Amygdala (tissue), 56 donors: ENCODE data around the gene SCRN2.

Experiments used
- DNase-seq, 56 donors: peaks; one replicate each; lab custom pipeline; 2025; lab: John Stamatoyannopoulos, UW

The SCRN2 gene

GRCh38 chr17:47872651-47873161, 31.6 kb upstream of the SCRN2 start:
- DNase-seq, result no peak

GRCh38 chr17:47872019-47872650, 31.1 kb upstream of the SCRN2 start:
- DNase-seq, result no peak

DNA sequence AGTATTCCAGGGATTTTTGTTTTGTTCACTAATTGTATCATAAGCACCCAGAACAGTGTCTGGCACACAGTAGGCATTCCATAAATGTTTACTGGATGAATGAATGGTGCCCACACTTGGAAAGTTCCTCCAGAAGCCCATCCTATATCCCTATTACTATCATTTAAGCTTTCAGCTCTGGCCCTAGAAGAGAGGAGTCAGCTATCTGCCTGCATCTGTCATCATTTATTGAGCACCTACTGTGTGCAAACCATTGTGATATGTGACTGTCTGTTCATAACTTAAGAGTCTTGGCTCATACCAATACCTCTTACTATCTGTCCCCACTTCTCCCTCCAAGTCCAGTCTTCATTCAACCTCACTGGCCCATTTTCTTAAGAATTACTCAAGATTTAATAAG, 30.0 kb upstream of the SCRN2 start:
- DNase-seq, result no peak

- no peak for DNase-seq
Measured at GRCh38 chr17:47870056-47870455, 29.0 kb upstream of the SCRN2 start.

GRCh38 chr17:47869114-47869513, 28.0 kb upstream of the SCRN2 start:
- DNase-seq, result no peak

GRCh38 chr17:47867813-47868533, 26.9 kb upstream of the SCRN2 start:
- no peak for DNase-seq

GRCh38 chr17:47866941-47867340, 25.9 kb upstream of the SCRN2 start:
- DNase-seq, result no peak

DNA sequence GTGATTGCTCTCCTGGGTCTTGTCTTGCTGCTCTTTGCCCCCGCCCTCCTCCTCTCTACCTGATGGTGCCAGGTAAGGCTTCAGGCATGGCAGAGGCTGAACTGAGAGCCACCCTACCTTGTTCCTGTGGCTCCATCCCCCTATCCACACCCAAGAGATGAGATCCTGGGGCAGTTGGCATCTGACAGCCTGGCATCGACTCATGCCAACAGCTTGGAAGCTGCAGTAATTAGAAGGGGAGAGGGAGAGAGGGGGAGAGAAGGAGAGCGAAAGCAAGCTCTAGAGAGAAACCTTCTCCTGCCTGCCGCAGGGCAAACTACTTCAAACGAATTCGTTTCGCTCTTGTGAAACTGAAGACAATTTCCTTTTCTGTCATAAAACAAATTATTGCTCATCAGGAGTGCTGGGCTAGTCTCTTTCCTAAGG, 23.7 kb upstream of the SCRN2 start:
- no peak for DNase-seq

DNA sequence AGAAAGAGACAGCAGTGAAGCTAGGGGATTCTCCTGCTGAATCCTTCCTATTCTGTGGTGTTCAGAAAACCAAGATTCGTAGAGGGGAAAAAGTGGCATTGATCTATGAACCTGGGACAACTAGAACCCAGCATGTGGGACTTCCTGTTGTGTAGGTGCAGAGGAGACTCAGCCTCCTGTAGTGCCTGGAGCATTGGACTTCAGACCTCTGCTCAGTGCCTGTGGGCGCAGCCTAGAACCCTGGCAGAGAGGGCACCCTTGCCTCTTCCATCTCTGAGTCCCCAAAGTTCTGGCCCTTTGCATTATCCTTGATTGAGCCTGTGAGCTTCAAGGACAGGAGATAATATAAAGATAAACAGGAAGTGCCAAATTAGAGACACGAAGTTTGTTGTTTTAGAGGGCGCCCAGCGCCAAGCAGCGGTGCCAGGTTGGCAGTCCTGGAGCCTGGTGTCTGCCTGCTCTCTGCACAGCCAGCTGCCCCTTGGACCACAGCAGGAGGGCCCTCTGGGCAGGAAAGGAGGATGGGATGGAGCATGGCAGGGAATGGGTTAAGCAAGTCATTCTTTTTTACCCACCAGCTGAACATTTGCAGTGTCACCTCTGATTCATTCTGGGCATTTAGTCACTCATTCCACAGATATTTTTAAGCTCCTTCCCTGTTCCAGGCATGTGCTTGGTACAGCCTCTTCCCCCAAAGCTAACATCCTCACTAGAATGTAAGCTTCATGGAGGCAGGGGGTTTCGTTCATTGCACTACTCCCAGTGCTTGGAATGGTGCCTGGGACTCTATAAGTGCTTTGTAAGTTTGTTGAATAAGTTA, 21.8 kb upstream of the SCRN2 start:
- DNase-seq, result no peak

GRCh38 chr17:47860386-47860785, 19.3 kb upstream of the SCRN2 start:
- no peak for DNase-seq

DNA sequence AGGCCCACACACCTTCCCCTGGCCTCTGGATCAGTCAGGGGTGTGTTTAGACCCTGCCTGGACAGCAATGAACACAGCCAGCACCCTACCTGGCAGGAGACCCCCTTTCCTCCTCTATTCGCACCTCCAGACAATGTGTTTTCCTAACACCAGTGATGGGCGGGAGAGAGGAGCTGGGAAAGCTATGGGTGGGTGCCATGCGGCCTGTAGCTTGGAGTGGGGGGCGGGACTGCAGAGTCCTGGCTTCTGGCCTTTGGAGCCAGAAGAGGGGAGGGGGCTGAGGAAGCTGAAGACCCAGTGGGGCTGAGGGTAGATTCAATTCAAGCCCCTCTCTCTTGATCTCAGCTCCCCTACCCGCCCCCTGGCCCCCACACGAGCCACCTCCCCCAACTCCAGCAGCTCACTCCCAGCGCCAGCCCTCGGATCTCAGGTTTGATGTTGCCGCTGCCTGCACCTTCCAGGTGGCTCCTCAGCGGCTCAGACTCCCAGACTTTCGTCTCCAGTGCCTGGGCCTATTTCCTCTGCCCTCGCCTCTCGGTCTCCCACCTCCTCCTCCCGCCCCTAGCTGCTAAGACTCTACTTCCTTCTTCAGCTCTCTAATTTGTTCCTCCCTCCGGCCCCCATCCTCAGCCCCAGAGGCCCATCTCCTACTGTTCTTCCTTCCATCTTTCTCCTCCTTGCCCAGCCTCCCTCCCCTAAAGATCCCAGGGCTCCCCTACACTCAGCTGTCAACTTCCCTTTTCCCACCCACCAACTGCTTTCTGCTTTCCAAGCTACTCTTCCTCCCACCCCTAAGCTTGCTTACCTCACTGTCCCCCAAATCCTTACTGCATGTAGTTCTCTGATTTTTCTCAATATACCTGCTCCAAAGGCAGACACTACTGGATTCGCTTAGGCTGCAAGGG, 16.7 kb upstream of the SCRN2 start:
- no peak for DNase-seq

DNA sequence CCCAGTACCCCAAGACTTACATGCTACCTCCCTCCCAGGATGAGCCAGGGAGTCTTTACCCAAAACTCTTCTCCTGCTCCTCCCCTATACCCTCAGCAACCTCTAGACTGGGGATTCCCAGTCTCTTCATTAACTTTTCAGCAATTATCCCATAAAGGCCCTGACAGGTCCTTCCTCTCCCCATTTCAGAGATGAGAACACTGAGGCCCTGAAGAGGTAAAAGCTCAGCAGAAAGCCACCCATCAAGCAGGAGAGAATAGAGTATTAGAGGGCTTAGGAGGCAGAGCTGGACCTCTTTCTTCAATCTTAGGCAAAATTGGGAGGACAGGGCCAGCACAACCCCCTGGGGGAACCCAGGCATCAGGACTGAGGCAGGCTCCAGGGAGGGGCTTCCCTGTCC, 15.8 kb upstream of the SCRN2 start:
- no peak for DNase-seq

DNA sequence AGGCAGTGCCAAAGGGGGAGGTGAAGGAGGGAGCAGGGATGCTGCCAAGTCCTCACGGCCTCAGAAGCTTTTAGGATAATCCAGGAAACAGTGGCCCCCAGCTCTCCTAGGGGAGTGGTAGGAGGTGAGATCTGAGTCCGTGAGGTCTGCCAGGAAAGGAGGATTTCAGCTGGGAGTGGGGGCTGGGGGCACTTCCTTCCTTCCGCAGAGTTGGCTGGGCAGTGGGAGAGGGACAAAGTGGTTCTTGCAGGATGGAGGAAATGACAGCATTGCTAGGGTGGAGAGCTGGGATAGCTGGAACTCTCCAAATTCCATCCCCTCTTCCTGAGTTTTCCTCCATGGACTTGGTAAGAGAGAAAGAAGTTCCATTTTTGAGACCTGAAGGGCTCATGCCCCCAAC, 14.7 kb upstream of the SCRN2 start:
- no peak for DNase-seq

GRCh38 chr17:47853616-47854015, 12.5 kb upstream of the SCRN2 start:
- no peak for DNase-seq

- no peak for DNase-seq
Measured at GRCh38 chr17:47852113-47852949, 11.3 kb upstream of the SCRN2 start.

- no peak for DNase-seq
Measured at GRCh38 chr17:47851764-47852112, 10.7 kb upstream of the SCRN2 start.

DNA sequence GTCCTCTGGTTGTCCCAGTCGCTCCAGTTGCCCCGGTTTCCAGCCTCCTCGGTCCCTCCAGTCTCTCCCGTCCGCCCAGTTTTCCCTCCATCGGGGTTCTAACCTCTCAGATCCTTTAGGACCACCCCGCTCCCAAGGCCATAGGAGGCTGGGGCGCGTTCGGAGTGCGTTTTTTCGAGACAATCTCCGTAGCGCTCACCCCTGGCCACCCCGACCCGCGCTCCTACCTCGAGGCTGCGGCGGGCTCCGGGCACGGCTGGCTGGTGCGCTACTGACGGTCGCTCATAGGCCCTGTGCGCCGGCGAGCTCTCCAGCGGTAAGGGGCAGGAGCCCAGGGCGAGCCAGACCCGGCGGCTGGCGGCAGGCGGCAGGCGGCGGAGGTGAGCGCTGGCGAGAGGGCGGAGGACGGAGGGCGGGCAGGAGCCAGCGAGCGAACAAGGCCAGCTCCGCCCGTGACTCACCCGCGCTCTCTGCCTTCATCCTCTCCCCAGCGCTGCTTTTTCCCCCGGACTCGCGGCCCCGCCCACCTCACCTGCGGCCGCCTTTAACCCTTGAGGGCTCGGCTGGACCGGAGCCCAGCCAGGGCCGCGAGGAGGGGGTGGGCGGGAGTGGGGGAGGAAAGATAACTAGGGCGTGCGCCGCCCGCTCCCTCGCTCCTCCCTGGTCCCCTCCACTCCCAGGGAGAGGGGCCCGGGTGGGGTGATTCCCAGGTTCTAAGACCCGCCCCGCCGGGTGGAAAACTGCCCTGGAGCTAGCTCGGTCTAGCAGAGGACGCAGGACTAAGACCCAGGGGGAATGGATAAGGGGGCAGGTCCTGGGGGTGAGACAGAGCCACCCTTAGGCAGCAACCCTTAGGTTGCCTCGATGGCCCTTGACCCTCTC, 9.9 kb upstream of the SCRN2 start, which contains the start of gene SP6:
TSS of gene SP6 (minus strand) at position 472 of the 882 bp plus-strand sequence. CDS start 2,734 bp downstream, outside the sequence.
- DNase-seq, result no peak

DNA sequence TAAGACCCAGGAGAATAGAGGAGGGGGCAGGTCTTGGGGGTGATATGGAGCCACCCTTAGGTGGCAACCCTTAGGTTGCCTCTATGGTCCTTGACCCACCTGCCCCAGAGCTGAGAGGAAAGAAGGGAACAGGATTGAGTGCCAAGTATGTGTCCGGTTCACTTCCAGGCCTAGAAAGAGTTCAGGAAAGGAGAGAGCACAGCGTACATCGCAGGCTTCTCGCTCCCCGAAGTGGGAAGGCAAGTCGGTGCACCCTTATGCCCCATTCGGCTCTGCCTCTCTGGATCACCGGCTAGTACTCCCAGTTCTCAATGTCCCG, 9.3 kb upstream of the SCRN2 start:
- no peak for DNase-seq

- DNase-seq, result no peak
Measured at GRCh38 chr17:47848198-47848513, 7.1 kb upstream of the SCRN2 start.
